ENCODE results near the gene HSPB2.

DNA sequence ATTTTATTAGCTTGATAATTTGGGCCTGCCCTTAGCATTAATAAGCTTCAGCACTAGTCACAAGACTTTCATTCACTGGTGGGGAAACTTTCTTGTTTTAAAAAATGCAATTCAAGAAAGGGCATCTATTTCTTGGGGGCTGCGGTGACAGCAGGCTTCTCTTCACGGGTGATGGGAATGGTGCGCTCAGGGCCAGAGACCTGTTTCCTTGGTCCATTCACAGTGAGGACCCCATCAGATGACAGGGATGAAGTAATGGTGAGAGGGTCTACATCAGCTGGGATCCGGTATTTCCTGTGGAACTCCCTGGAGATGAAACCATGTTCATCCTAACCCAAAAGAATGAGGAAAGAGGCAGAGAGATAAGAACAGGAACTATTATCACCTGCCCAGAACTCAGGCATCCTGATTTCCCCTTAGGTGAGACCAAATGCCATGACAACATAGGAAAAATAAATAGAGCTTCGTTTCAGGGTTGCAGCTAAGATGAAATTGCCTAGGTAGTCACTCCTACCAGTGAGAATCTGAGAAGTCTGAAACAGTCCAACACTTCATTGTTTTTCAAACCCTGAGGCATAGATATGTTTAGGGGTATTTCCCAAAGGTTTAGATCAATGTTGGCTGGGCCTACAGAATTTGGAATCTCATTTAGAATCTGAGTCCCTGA is 3.8 kb upstream of the HSPB2 start:
- TF ChIP-seq POU5F1 (IDR thresholded peaks at IDR 0.05; ENCODE audit: low read depth, low read length) (no peak), SP2 (IDR thresholded peaks at IDR 0.05; ENCODE audit: low read length) (no peak), YY1 (IDR thresholded peaks at IDR 0.05; ENCODE audit: low read depth, low read length) (no peak), TAF1 (IDR thresholded peaks at IDR 0.05; ENCODE audit: low read depth, low read length) (no peak), SP1 (IDR thresholded peaks at IDR 0.05; ENCODE audit: low read depth, low read length) (no peak), JUND (IDR thresholded peaks at IDR 0.05; ENCODE audit: low read length) (no peak), POLR2A (IDR thresholded peaks at IDR 0.05; ENCODE audit: control extremely low read depth in 1 of 2, low read depth in 2 of 2, low read length in 2 of 2) (no peak), EP300 (IDR thresholded peaks at IDR 0.05; ENCODE audit: borderline replicate concordance in 1 of 2, low read depth in 2 of 2, low read length in 2 of 2) (no peak), SAP30 (IDR thresholded peaks at IDR 0.05; ENCODE audit: insufficient read depth, insufficient replicate concordance, low read length) (no peak), POLR2AphosphoS5 (IDR thresholded peaks at IDR 0.05; ENCODE audit: low read depth, low read length) (no peak), CHD7 (IDR thresholded peaks at IDR 0.05; ENCODE audit: insufficient replicate concordance, low read length) (no peak), CREB1 (IDR thresholded peaks at IDR 0.05) (no peak)
- TF ChIP-seq, protein P1, sequence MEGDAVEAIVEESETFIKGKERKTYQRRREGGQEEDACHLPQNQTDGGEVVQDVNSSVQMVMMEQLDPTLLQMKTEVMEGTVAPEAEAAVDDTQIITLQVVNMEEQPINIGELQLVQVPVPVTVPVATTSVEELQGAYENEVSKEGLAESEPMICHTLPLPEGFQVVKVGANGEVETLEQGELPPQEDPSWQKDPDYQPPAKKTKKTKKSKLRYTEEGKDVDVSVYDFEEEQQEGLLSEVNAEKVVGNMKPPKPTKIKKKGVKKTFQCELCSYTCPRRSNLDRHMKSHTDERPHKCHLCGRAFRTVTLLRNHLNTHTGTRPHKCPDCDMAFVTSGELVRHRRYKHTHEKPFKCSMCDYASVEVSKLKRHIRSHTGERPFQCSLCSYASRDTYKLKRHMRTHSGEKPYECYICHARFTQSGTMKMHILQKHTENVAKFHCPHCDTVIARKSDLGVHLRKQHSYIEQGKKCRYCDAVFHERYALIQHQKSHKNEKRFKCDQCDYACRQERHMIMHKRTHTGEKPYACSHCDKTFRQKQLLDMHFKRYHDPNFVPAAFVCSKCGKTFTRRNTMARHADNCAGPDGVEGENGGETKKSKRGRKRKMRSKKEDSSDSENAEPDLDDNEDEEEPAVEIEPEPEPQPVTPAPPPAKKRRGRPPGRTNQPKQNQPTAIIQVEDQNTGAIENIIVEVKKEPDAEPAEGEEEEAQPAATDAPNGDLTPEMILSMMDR (IDR thresholded peaks at IDR 0.05; ENCODE audit: control extremely low read depth in 1 of 3, insufficient read depth in 1 of 3, low read depth in 1 of 3, low read length in 3 of 3) = no peak
